ENCODE measurements around the gene XNDC1N.

GRCh38 chr11:71955898-71956456 lies 27.6 kb upstream of the XNDC1N start:
- no peak for TF ChIP-seq EZH2 (IDR thresholded peaks at IDR 0.05; ENCODE audit: low read depth)
- TF ChIP-seq CTCF (conservative IDR thresholded peaks at IDR 0.05), result no peak
